ENCODE measurements around the gene ADISSP.

Gene ADISSP

GRCh38 chr20:3735768-3736167 is 31.8 kb downstream of the ADISSP start:
- no peak for DNase-seq

- no peak for DNase-seq
These were observed 33.3 kb downstream of the ADISSP start for GRCh38 chr20:3734111-3734843.

DNA sequence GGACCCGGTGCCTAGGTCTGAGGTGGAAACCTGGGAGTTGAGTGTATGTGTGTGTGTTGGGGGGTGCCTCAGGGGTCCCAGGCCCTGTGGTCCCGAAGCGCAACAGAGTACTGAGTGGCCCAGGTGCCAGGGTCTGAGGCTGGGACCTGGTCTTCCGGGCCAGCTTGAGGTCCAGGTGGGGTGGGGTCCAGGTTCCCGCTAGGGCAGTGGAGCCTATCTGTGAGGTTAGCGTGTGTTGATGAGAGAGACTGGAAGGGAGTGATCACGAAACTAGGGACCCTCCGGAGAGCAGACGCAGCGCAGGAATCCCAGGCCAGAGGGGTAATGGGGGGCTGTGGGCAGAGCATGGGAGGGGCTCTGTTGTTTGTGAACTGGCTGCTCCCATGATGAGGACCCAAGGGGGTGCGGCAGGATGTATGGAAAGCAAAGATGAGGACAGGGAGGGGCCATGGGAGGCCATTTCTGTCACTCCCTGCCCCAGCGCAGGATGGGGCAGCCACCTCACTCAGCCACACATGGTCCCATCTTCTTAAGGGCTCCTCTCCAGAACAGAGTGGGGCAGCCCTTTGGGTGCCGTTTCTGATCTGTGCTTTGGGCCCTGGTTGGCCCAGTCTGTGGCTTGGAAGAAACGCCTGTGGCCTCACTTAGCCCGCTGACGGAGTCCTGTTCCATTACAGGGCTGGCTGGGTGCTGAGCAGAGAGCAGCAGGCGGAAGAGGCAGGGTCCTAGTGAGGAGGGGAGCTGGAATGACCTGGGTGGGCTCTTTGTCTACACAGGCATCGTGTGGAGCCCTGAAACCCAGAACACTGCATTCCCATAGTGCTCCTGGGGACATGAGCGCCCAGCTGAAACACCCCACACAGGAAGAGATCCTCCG is 34.2 kb downstream of the ADISSP start:
- no peak for DNase-seq

DNA sequence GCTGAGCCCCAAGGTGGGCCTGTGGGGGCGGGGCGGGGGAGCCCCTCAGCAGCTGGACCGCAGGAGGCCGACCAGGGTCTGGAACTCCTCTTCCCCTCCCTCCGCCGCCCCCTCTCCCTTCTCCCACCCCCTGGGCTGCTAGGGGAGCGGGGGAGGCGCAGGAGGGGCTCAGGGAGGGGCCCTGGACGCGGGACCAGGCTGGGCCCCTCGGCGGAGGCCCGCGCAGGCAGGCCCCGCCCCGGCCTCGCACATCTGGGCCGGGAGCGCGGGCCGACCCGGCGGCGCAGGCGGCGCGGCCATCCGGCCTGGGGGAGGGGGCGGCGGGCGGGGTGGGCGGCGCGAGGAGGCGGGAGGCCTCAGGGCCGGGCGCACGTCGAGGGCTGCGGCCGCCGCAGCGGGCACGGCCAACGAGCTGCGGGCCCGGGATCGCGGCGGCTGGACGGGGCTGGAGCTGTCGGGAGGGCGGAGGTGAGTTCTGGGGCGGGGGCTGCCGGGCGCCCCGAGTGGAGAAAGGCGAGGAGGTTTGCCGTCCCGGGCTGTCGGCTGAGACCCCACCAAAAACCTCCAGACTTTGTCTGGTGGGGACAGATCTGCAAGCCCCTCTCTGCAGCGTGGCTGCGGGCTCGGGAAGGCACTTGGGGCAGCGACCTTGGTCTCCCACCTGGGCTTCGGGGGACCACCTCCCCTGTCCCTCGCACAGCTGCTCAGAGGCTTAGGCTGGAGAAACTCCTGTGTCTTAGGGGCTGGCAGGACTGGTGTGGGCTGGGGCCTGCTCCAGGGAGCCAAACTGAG is 35.0 kb downstream of the ADISSP start, which contains the start of gene HSPA12B:
HSPA12B (plus strand) TSS at position 359 of the 792 bp plus-strand sequence. CDS start 5,990 bp downstream, outside the sequence.
- DNase-seq = no peak

GRCh38 chr20:3731944-3732326 is 35.6 kb downstream of the ADISSP start:
- DNase-seq = no peak

- no peak for DNase-seq
These were observed 36.5 kb downstream of the ADISSP start for GRCh38 chr20:3730803-3731672.

GRCh38 chr20:3729811-3730540 is 37.6 kb downstream of the ADISSP start:
- no peak for DNase-seq

DNA sequence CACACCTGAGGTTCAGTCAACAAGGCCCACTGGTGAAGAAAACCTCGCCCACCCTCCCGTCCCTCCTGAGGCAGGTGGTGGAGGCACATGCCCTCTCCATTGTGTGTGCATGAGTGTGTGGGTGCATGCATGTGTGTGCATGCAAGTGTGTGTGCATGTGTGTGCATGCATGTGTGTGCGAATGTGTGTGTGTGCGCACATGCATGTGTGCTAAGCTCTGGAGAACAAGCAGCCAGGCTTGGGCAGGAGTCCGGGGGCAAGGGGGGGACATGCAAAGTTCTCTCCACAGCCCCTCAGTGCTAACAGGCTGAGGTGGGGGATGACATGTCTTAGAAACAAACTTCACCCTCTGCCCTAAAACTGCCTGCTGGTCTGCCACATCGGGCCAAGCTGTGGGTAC is 38.2 kb downstream of the ADISSP start:
- no peak for DNase-seq

GRCh38 chr20:3728876-3729275 is 38.7 kb downstream of the ADISSP start:
- no peak for DNase-seq

- DNase-seq = no peak
These were observed 39.2 kb downstream of the ADISSP start for GRCh38 chr20:3728354-3728753.

GRCh38 chr20:3727401-3728021 is 40.0 kb downstream of the ADISSP start:
- DNase-seq = no peak

DNA sequence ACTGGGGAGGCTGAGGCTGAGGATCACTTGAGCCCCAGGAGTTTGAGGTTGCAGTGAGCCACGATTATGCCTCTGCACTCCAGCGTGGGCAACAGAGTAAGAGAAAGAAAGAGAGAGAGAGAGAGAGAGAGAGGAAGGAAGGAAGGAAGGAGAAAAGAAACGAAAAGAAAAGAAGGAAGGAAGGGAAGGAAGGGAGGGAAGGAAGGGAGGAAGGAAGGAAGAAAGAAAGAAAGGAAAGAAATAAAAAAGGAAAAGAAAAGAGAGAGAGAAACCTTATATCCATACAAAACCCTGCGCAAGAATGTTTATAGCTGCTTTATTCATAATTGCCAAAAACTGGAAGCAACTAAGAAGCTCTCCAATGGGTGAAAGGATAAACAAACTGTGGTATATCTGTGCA is 43.2 kb downstream of the ADISSP start:
- no peak for DNase-seq

- no peak for DNase-seq
These were observed 44.3 kb downstream of the ADISSP start for GRCh38 chr20:3723284-3723683.

DNA sequence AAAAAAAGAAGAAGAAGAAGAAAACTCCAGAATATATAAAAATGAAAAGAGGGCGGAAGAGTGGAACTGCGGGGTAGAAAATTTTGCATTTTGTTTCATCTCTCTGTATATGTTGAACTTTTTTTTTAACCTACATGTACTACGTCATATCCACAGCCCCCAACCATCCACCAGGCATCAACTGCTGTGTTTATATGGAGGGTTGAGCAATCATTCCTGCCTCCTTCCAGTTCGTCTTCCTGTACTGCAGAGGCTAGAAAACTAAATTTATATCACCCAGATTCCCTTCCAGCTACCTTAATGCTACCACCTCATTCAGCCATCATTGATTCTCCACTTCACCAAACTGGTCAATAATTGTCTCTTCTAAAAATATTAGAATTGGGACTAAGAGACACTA is 45.6 kb downstream of the ADISSP start:
- DNase-seq = no peak

DNA sequence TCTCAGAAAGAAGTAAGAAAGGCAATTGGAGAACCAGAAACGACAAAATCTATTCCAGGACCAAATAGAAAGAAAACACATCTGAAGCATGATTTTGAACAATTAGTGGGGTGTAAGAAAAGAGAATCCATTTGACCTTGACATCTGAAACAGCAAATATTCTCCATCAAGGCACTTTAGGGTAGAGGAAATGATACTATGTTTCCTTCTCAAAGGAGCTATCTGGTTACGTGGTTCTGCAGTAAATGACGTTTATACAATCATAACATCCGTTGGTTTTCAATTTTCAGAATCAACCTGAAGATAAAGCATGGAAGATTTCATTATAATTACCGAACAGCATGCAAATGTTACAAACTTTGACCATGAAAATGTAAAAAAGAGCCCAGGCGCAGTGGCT is 46.9 kb downstream of the ADISSP start:
- DNase-seq = no peak

- DNase-seq = no peak
These were observed 47.5 kb downstream of the ADISSP start for GRCh38 chr20:3720068-3720467.

GRCh38 chr20:3719046-3719445 is 48.5 kb downstream of the ADISSP start:
- no peak for DNase-seq

DNA sequence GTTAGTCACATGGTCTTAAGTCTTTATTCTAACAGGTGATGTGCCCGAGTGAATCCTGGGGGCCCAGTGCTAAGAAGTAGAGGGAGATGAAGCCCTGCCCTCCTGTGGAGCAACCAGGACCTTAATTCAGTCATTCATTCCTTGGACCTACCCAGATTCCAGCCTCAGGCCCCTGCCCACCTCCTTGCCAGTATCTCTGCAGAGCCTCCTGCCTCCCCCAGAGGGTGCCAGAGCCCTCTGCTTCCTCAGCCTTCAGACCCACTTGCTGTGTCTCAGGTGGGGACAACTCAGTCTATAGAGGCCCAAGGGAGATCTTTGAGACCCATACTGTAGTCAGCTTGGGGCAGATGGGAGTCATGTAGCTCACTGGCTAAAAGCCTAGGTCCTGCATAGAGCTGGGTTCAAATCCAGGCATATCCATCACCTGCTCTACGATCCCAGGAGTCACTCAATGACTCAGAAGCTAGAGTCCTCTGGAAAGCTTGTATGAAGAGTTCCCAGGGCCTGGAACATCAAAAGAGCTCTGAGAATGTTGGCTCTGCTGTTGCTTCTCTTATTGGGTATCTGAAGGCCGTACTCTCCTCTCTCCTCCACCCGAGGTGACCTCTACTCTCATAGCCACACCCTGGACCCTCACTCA is 51.2 kb downstream of the ADISSP start:
- DNase-seq = no peak

DNA sequence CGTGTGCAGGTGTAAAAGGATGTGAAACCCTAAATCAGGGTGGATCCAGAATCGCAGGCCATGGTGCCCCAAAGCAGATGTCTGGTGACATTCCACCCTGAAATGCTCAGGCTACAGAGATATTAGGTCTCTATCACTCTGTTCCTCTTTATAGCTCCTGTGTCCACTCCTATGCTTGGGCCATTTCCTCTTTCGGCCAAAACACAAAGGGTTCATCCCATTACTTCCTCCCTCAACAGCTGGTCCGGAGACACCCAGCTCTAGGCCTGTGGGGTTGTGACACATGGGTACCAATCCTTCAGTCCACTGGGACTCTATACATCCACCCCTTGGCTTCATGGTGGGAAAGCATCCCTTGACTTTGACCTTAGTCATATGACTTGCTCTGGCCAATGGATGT is 53.5 kb downstream of the ADISSP start:
- no peak for DNase-seq

GRCh38 chr20:3712279-3712873 is 55.2 kb downstream of the ADISSP start, which contains the start of gene SIGLEC1:
TSS of gene SIGLEC1 (minus strand) at chr20:3712600. CDS start at chr20:3707128, 5,472 bp downstream.
- DNase-seq = no peak
